Stimulated activated CD8-positive, alpha-beta memory T cell treated with anti-CD3 and anti-CD28 coated beads, Interleukin-2, amount 100 ng/mL, for 48 hours (primary cell): Measurements from ENCODE around the gene SAXO1.

Experiments
- DNase-seq, 2 donors: peaks; one replicate each; pipeline ENCODE4 v3.0.0-alpha.2; 2020; ENCODE audit warnings: low read depth in 2 of 2

Gene SAXO1

DNA sequence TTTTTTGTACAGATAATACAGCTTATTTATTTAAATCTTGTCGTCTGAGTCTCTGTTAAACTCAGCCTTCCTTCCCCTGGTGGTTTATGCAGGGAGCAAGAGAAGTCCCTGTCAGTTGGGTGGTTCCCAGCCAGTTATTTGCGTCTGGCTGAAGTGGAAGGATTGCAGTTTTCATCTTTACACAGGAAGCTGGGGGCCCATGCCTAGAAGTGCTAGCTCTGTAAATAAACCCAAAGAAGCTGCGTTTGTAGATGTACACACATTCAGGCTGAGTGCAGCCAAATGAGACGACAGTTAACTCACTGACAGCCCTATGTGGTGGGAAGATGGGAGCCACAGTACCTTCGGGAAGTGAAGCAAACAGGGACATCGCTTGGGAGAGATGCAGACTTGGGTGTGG lies 122.1 kb downstream of the SAXO1 start:
- no peak for DNase-seq

DNA sequence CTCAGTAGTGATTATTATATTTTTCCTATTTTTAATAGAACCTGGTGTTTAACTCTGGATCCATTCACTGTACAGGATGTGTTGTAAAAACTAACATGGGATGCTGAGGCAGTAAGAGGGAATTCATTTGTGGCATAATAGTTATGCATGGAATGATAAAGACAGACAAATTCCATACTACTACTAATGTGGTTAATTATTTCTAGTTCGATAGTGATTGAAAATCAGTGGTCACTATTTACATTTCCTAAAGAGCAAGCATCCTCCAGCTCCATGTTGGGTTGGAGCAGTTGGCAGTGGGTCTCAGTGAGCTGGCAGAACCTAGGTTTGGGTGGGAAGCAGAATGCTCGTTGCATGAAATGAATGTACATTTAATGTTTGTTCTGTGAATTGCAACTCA lies 122.6 kb downstream of the SAXO1 start:
- DNase-seq, result no peak

GRCh38 chr9:18909140-18910018 lies 123.6 kb downstream of the SAXO1 start:
- no peak for DNase-seq

GRCh38 chr9:18907927-18908625 lies 124.9 kb downstream of the SAXO1 start:
- DNase-seq, result no peak

- no peak for DNase-seq
Observed at GRCh38 chr9:18906656-18907395, 126.2 kb downstream of the SAXO1 start.

GRCh38 chr9:18905883-18906629 lies 127.0 kb downstream of the SAXO1 start:
- no peak for DNase-seq

- no peak for DNase-seq
Observed at GRCh38 chr9:18905028-18905882, 127.8 kb downstream of the SAXO1 start.

GRCh38 chr9:18903450-18903849 lies 129.6 kb downstream of the SAXO1 start:
- no peak for DNase-seq

DNA sequence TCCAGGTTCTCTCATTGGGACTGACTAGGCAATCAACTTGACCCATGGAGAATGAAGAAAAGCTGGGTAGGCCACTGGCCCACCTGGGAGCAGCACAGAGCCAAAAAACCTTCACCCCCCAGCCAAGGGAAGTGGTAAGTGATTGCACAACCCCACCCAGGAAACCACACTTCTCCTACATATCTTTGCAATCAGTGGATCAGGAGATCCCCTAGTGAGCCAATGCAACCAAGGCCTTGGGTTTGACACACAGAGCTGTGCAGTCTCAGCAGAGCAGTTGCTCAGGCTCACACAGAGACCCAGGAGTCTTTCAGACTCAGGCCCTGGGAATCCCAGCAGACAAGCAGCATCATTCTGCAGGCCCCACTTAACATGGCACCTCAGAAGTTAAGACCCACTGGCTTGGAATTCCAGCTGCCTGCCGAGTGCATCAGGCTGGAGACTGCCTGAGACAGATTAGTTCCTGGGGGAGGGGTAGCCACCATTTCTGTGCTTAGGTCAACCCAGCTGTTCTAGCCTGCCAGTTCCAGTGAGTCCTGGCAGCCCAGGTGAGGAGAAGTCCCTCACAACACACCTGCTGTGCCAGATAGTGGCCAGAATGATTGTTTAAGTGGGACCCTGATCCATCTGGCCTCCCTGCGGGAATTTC lies 136.4 kb downstream of the SAXO1 start:
- DNase-seq, result no peak

DNA sequence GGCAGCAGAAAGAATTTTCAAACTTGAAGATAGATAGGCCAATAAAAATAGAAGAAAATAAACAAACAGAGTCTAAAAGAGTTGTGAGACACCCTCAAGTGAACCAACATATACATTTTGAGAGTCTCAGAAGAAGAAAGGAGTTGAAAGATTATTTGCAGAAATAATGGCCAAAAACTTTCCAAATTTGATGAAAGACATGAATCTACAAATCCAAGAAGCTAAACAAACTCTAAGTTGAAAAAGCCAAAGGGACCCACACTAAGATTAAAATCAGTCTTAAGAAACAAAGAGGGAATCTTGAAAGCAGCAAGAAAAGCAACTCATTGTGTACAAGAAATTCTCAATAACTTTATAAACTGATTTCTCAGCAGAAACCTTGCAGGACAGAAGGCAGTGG lies 137.0 kb downstream of the SAXO1 start:
- no peak for DNase-seq

DNA sequence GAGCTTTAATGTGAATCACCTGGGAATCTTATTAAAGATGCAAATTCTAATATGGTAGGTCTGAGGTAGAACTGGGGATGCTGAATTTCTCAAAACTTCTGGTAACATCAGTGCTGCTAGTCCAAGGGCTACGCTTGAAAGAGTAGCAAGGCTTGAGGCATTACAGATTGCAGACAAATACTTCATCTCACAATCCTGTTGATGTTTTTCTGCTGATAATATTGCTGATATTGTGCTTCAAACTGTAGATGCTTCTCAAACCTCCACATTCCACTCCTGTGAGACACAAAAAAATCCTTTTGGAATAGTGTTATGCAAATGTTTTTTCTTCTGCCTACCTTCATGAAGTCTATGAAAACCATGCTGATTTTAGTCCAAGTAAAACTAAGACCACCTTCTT lies 139.5 kb downstream of the SAXO1 start:
- DNase-seq, result no peak

GRCh38 chr9:18893046-18893445 lies 140.0 kb downstream of the SAXO1 start:
- no peak for DNase-seq

DNA sequence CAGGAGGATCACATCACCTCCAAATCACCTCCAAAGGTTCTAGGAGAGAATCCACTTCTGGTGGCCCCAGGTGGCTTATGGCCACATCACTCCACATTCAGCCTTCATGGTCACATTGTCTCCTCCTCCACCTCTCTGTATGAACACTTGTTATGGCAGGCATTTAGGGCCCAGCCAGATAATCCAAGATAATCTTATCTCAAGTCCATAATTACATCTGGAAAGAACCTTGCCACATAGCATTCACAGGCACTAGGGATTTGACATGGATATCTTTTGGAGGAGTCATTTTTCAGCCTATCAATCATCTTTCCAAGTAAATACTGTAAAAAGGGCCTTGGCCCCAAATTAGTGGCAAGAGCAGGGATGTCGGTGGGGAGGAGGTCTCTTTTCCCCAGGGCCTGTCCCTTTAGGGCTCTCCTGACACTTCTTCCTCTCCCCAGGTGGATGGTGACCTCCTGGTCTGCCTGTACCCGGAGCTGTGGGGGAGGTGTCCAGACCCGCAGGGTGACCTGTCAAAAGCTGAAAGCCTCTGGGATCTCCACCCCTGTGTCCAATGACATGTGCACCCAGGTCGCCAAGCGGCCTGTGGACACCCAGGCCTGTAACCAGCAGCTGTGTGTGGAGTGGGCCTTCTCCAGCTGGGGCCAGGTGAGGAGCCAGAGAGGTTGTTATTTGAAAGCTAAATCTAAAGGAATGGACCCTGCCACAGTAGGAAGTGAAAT lies 140.9 kb downstream of the SAXO1 start:
- no peak for DNase-seq

DNA sequence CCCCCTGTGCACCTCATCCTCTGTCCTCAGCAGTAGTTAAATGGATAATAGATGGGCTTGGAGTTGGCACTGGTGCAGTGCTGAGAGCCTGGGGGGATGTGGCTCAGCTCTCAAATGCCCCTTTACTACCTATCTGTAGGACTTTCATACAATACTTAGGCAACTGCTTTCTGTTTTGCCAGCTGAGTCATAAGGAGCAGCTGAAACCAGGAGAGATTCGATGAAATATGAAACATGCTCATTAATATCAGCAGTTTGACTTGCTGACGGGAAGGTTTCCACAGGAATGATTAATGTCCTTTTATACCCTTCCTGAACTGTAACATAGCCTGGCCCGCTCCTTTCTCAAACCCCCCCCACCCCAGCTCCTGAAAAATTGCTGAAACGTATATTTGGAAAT lies 142.6 kb downstream of the SAXO1 start:
- no peak for DNase-seq

- no peak for DNase-seq
Observed at GRCh38 chr9:18889550-18889949, 143.5 kb downstream of the SAXO1 start.

DNA sequence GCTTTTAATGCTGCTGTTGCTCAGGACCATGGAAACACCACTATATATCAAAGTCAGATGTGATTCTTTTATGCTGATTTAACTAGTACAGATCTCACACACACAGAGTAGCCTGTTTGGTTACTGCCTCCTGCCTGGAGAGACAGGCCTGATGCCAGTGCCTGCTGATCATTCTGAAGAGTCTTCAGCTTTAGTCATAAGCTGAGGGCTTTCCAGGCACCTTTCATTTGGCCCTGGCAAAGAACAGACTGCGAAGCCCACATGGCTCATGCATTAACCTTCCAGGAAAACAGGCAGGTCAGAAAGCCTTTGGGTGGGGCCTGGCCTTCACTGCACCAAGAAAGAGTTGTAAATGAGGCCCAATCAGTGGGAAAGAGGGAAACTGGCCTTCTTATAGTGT lies 144.7 kb downstream of the SAXO1 start:
- no peak for DNase-seq

DNA sequence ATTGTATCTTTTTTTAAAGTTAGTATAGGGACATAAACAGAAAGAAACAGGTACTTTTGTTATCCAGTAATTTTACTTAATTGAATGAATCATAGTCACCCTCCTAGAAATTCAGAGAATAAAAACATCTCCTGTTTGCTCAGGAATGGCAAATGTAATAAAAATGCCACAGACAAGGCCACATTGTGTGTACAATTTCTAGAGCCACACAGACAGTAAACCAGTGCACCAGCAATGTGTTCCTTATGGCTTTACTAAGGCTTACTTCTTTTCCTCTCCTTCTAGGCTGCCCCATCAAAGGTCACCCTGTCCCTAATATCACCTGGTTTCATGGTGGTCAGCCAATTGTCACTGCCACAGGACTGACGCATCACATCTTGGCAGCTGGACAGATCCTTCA lies 145.5 kb downstream of the SAXO1 start:
- DNase-seq, result no peak

GRCh38 chr9:18881758-18882157 lies 151.3 kb downstream of the SAXO1 start:
- DNase-seq, result no peak

- DNase-seq, result no peak
Observed at GRCh38 chr9:18877984-18878383, 155.0 kb downstream of the SAXO1 start.
